HG02943 (cell line): ENCODE measurements around the gene FBXO8.

Experiments
- ATAC-seq: cut with Tn5 transposase; IDR thresholded peaks from one replicate; pipeline ENCODE4 v1.9.1; 2021; ENCODE audit warnings: mild to moderate bottlenecking, low read depth, moderate library complexity; ENCODE audit not compliant: unreplicated experiment

FBXO8 gene

DNA sequence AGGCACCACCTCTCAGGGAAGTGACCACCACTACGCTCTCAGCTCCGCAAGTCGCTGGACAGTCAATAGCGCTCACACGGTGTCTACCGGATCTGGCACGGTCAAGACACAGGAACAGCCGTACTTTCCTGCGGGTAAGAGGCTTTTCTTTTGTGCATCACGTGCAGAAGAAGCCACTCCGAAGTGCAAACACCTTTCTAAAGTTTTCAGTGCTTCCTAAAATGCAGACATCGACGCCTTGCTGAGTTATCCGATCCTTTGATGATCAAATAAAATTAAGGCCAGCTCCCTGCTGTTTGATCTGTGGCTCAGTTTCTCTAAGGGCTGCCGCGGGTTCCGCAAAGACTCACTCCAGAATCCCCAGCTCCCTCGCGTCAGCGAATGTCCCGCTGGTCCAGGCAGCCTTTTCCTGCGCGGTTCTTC, 71.8 kb downstream of the FBXO8 start:
- no peak for ATAC-seq

DNA sequence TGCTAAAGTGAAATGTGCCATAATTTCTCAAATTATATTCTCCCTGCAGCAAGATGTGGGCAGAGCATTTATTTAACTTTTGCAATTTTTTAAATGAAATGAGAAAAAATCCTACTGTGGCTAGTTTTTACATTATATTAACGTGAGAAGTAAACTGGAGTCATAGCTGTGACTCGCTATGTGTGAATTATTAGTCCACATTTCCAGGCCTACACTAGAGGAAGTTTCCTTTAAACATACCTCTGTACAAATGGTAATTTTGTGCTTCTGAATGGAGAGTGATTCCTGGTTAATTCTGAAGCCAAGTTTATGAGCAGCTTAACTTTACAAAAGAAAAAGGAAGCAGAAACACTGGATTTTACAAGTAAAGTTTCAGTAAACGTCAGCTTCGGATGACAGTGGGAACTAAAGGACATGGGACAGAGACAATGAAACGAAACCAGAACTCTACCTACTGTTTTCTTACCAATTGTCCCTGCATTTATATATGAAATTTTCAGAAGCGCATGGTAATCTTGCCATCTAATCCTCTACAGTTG, 72.4 kb downstream of the FBXO8 start:
- no peak for ATAC-seq

DNA sequence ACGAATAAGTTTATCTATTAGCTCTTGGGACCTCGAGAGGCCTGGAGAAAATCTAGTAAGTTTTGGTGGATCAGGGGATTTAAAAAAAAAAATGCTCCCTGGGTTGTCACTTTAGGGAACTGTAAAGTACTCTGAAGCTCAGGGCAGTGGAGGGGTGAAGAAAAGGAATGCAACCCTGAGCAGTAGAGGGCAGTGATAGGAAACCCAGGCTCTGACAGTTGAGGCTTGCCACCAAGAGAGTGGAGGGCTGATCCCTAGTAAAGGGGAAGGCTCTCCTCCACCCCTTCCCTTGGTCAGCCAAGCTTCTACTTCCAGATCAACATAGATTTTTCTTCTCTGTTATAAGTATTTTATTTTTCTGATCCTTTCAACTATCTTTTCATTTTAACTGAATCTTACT, 73.1 kb downstream of the FBXO8 start:
- no peak for ATAC-seq

DNA sequence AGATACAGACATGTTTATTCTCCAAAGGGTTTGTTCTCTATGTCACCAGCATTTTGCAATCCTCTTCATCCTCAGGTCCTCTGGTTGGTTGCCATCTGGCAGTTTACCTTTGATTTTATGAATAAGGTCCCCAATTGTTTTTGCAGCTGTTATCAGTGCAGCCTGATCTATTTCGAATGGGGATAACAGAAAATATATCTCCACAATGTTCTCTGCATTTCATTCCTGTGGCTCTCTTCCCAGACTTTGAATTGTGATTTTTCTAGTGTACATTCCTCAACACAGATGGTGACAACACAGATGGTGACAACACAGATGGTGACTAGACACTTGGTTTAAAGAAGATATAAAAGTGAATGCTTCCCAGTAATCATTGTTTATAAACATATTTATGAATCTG, 74.1 kb downstream of the FBXO8 start:
- ATAC-seq = no peak

DNA sequence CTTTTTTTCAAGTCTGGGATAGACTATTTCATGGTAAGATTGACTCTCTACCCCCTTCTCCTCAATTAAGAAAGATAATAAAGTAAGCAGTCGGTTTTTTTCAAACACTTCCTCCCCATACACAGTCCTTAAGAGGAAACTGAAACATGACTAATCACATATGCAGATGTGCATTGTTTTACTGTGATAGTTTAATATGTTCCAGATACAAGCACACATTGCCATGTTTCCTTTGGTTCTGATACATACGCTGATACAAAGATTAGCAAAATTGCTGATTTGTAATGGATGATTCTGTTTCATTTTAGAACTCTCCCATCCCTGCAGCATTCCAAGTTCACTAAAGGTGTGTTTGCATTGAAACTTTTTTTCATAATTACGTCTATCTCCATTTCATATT, 76.1 kb downstream of the FBXO8 start:
- ATAC-seq = no peak

DNA sequence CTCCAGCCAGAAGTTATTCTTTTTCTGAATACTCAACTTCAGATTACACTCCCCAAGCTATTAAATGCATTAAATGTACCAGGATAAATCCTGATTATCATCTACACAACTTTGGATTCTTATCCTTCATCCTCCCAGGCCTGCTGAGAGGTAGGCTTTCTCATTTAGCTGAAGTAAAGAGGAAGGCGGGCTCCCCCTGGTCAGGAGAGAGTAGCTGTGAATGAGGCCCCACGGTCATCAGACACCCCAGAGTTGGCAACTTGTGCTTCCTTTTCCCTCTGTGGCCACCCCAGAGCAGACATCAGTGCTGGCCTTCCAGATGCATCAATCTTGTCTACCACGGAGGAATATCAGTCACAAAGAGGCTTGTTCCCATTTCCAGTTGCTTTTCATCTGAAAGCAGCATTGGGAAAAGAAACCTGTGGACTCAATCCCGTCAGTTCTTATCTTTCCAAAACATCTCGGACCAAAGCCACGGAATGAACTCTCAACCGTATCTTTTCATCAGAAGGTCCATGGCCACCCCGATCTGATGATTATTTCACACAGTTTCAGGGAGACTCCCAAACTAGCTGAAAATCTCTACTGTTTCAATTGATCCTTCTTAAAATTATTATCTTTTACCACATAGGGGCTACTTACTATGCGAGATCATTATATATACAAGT, 79.2 kb downstream of the FBXO8 start:
- no peak for ATAC-seq

DNA sequence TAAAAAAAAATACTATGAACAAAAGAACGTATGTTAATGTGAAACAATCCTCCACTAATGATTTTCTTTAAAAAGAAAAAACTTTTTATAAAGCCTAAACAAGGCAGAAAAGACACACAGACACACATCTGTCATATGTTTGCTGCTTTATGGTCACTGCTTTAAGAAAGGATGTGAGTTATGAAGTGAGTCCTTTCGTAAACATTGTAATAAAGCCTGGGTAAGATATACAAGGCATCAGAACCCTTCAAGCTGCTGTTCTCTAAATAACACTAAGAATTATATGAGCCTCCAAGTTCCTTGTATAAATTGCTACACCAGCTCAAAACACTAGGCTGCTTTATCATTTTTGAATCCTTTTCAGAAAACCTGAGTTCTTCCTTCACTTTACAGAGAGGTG, 81.6 kb downstream of the FBXO8 start:
- no peak for ATAC-seq

DNA sequence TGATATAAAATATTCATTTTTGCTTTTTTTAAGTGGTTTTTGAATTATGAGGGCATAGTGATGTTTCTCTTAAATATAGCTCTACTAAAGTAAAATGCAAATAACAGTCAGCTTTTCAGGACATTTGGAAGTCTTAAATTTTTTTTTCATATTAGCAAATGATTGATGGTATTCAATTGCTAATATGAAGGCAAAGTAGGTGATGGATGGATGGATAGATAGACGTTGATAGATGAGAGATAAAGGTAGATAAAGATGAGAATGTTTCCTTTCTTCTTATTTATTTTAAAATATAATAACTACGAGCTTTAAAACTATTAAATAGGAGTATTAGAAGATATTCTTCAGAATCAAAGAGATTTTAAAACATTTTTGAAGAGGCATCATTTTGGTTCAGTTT, 83.7 kb downstream of the FBXO8 start:
- ATAC-seq = no peak

DNA sequence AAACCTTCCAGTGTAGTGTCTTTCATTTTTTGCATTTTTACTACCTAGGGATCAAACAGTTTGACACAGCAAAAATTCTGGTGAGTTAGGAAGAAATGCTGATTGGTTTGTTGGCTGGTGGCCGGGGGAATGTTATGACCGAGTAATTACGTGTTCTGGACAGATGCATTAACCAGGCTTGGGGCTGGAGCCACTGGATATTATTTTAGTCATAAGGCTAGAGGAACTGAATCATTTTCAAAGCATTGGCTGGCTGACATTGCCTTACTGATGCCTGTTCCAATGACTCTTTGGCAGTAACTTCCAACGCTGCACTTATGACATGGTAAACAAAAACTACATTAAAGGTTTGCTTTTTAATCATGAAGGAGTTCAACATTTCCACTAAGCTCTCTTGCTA, 84.6 kb downstream of the FBXO8 start:
- ATAC-seq = no peak

DNA sequence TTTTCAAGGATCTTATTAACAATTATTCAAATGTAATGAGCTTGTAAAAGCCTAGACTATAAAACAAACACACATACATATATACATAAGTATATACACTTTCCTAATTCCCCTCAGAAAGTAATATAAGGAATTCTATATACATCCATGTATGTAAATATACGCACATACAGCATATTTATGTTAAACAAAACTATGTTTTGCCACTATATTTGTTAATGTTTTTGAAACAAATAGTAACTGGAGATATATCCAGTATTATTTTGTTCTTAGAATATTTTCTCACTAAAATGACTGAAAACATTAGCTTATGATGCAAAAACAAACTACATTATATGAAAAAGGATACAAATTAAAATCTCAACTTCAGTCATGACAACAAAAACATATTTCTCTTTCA, 85.1 kb downstream of the FBXO8 start:
- no peak for ATAC-seq

DNA sequence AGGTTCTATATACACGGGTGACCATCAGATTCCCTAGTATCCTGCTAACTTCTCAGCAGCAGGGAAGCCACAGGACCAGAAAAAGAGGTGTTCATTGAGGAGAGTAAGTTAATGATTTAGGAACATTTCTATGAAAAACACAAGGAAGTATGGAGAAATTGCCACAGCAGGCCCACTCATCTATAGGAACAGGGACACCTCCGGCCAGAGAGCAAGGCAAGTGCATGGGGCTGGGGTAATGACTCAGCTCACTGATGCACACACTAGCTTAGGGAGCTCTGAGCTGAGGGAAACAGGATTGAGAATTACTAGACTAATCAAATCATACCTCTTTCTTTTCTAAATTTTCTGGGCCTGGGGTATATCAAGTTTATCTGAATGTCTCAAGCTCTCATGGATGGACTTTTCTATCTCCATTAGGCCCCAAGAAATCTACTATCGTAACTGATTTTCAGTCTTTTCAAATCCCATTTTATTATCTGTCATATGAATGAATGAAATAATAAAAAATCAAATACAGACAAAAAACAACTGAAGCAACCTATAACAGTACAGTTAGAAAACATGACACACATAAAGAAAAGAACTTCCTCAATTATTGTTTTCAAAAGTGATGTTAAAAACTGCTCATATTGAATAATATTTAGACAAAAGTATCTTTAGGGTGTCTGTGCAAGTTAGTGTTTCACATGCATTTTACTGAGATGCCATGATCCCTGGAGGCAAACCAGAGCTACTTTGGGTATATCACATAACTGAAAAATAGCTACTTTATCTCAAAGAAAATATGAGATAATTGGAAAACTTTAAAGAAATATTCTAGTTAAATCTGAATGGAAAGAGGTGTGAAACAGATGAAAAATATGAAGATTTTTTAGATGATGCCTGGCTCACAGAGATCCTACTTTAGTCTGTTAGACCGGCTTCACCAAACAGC, 89.8 kb downstream of the FBXO8 start:
- ATAC-seq = no peak

DNA sequence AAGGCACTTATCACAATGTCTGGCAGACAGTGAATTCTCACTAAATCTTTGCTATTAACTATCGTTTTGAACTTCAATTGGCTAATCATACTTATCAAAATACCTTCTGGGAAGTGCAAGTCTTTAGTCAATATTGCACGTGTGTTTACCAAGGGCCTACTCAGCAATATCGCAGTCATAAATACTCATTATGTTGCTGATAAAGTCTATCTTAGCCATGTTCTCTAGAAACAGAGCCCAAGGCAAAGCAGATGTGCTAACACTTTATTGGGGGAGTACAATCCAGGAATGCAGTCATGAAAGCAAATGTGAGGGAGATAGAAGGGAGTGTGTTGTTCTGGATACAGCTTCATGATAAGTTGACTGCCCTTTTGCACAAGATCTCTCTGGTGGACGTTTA, 90.5 kb downstream of the FBXO8 start:
- no peak for ATAC-seq

DNA sequence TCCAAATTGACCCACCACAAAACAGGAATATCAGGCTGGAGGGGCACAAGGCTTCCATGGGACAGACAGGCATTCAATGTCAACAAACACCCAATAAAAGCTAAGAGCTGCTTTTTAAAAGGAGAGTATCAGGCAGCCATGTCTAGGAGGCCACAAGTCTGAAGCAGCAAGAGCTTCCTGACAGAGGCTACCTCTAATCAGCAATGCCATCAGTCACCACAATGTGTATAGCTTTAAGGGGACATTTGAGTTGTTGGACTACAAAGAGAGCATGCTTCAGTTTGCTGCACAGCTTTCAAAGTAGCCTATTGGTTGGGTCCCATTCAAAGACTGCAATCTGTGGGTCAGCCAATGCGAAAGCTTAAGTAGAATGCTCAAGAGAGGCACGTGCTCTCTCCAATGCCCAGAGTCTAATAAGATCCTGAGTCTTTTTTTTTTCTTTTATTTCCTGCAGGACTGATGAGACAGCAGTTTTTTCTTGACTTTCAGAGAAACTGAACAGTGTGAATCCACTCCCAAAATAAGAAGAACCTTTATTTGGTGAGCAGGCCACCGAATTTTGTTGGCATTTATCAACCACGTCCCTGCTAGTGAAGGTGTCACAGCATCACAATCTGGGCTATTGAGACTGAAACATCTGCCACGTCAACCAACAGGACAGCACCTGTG, 92.5 kb downstream of the FBXO8 start:
- no peak for ATAC-seq

DNA sequence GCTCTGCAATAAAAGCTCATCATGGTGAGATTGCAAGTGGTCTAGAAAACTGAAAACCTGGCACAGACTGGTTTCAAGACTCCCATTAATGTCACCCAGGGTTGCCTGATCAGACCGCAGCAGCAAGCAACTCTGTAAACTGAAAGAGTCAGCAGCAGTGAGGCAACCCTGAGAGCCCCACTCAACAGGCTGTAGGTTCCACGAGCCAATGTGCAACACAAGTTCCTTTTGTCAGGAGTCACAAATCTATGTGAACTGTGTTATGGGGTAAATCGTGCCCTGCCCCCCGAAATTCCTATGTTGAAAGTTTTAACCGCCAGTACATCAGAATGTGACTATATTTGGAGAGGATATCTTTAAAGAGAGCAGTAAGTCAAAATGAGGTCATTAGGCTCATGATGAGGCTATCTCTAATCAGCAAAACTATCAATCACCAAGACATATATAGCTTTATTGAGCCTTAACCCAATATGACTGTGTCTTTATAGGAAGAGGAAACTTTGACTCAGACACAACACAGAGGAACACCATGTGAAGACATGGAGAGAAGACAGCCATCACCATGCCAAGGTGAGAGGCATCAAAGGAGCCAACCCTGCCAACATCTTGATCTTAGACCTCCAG, 94.0 kb downstream of the FBXO8 start:
- ATAC-seq = no peak
